ENCODE results near the gene AMBRA1.

AMBRA1 gene

GRCh38 chr11:46564459-46564858, 29.4 kb downstream of the AMBRA1 start:
- DNase-seq = no peak

GRCh38 chr11:46562527-46562926, 31.3 kb downstream of the AMBRA1 start:
- DNase-seq = no peak

- DNase-seq = no peak
These were observed 33.4 kb downstream of the AMBRA1 start for GRCh38 chr11:46560300-46560991.

GRCh38 chr11:46559815-46560214, 34.0 kb downstream of the AMBRA1 start:
- no peak for DNase-seq

DNA sequence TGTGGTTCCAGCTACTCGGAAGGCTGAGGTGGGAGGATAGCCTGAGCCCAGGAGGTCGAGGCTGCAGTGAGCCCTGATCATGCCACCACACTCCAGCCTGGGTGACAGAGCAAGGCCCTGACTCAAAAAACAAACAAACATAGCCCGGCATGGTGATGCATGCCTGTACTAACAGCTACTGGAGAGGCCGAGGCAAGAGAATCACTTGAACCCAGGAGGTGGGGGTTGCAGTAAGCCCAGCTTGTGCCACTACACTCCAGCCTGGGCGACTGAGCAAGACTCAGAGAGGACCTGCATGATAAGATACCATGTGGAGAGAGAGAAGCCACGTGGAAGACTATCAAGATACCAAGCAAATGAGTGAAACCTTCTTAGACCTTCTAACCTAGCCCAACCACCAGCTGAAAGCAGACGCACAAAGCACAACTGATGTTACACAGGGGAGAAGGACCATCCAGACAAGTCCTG, 36.1 kb downstream of the AMBRA1 start:
- no peak for DNase-seq

- no peak for DNase-seq
These were observed 38.4 kb downstream of the AMBRA1 start for GRCh38 chr11:46555267-46556054.

GRCh38 chr11:46554213-46555147, 39.3 kb downstream of the AMBRA1 start:
- no peak for DNase-seq

DNA sequence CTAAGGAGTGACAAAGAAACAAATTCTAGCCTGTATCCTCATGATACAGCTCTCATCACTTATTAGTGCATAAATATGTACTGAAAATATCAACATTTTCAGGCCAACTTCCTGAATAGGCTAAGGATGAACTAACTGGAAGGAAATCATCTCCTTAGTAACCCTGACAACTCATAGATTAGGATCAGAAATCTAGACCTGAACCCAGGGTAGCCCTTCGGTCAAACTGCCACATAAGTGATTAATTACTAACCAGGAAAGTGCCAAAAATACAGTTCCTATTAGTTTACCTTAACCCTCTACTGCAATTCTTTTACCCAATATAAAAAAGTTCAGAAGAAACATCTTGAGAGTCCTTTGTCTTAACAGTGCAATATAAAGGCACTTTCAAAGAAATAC, 40.0 kb downstream of the AMBRA1 start:
- no peak for DNase-seq

- DNase-seq = no peak
These were observed 42.6 kb downstream of the AMBRA1 start for GRCh38 chr11:46551261-46551660.

DNA sequence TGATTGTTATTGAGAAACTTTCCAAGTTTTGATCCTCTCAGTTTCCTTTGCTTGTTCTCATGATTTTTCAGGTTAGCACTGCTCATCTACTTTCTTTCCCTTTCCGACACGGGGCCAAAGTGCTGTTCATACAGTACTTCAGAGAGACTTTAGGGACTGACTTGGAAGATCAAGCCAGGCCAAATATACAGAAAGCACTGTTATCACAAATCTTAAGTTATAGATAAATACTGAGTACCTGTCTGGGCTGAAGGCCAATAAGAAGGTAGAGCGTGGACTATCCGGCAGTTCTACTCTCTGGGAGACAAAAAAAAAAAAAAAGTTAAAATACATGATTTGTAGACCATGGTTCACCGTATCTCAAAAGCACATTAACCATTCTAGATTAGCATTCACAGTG, 46.2 kb downstream of the AMBRA1 start:
- no peak for DNase-seq

DNA sequence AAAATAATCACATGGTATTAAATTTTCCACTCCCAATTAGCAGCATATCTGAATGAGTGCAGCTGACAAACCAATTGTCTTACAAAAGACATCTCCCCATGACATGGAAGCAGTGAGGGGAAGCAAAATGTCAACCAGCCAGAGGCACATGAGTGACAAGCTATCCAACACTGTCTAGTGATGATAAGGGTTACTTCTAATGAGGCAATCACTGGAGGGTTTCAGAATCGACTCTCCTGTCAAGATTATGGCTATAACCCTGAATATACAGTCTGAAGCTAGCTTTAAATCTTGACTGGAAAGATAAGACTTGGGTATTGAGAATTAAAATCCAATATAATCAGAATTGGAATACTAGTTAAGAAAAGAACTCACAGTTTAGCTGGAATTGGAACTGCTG, 50.3 kb downstream of the AMBRA1 start:
- DNase-seq = no peak

DNA sequence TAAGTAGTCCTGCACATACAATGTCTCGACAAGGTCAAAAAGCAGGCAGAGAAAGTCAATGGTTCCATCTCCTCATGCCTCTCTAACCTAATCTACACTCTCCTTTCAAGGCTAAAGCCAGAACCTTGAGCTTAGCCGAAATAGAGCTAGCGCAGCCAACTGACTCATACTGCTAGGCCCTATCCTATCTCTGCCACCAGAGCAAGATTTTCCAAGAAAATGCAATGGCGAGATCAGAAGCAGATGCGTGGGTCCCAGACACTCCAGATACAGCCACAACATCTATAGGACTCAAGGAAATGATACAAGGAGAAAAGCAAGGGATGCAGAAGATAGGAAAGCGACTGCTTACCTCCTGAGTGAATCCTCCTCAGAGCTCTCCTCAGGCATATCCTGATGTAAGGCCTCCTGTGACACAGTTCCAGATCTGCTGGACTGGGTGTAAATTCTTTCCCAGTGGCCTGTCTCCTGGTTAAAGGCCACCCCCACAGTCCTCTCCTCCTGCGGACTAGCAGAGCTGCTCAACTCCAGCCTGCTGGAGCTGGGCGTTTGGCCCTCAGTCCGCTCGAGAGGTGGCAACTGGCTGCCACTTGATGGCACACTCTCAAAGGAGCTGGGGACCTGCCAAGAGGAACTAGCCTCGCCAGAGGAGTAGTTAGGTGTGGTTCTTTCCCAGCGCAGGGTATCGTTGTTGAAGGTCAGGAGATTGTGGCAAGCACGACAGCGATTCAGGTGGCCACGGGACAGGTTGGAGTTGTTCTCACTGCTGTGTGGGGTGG, 52.0 kb downstream of the AMBRA1 start:
- DNase-seq = no peak

- DNase-seq = no peak
These were observed 53.0 kb downstream of the AMBRA1 start for GRCh38 chr11:46540807-46541206.

GRCh38 chr11:46537537-46538295, 56.1 kb downstream of the AMBRA1 start:
- peak; percentile 57 for DNase-seq

DNA sequence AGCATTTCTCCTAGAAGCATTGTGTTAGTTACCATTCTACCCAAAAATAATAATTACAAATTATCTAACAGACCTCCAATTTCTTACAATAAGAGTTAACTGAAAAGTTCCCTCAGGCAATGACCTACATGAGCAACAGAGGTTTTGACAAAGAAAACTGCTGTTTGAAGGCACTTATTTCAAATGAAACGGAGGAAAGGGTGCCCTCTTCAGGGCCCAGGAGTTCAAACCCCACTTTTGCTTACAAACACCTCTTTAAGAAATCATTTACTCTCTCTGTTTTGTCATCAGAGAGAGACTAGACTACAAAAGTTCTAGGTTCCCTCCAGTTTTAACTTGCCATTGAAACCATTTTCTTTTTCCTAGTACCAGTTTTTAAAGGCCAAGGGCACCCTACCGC, 56.7 kb downstream of the AMBRA1 start:
- no peak for DNase-seq

DNA sequence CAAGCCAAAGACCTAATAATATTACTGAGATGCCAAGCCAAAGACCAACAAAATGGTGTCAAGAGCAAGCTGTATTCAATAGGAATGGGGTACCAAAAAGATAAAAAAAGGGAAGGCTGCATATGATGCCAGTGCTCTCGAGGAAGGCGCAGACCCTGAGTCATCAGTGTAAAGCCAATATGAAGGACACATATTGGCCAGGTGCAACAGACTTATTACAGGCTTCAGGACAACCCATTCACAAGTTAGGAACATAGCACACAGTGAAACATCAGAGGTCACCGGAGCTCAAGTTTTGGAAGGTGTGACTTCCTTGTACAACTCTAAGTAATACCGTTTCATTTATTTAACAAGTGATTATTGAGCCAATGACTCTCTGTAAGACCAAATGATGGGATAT, 58.1 kb downstream of the AMBRA1 start:
- no peak for DNase-seq

DNA sequence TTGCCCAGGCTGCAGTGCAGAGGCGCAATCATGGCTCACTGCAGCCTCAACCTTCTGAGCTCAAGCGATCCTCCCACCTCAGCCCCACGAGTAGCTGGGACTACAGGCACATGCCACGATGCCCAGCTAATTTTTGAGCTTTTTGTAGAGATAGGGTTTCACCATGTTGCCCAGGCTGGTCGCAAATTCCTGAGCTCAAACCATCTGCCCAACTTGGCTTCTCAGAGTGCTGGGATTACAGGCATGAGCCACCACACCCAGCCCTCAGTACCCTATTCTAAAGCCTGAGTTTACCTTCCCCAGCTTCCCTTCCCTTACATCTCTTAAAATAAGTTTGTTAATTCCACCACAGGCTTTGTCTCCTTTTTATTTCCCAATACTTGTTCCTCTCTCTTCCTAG, 59.1 kb downstream of the AMBRA1 start:
- DNase-seq = no peak

GRCh38 chr11:46533396-46534100, 60.3 kb downstream of the AMBRA1 start:
- no peak for DNase-seq

DNA sequence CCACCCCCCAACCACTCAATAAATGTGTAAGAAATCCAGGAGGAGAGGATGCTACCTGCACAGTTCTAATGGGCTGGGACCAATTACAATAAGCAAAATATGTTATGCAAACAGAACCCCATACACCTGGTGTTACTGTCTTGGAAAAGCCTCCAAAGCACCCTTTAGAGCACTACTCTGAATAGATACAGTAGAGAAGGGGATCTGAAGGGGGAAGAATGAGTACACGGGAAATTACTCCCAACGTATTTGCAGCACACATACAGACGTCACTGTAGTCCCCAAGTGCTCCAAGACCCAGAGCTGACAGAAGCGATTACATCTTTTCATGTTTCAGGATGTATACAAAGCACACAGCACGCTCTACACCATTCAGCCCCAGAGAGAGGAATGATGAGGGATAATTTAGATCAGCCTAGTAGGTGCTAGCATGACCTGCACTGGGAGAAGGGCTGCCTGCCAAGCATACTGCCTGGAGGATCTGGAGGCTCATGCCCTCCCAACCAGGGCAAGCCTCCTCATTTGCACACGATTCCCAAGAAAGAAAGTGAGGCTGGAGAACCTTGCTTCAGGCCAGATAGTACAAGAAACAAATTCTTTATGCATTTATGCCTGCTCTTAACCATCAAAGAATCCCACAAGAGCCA, 63.8 kb downstream of the AMBRA1 start:
- DNase-seq = no peak

DNA sequence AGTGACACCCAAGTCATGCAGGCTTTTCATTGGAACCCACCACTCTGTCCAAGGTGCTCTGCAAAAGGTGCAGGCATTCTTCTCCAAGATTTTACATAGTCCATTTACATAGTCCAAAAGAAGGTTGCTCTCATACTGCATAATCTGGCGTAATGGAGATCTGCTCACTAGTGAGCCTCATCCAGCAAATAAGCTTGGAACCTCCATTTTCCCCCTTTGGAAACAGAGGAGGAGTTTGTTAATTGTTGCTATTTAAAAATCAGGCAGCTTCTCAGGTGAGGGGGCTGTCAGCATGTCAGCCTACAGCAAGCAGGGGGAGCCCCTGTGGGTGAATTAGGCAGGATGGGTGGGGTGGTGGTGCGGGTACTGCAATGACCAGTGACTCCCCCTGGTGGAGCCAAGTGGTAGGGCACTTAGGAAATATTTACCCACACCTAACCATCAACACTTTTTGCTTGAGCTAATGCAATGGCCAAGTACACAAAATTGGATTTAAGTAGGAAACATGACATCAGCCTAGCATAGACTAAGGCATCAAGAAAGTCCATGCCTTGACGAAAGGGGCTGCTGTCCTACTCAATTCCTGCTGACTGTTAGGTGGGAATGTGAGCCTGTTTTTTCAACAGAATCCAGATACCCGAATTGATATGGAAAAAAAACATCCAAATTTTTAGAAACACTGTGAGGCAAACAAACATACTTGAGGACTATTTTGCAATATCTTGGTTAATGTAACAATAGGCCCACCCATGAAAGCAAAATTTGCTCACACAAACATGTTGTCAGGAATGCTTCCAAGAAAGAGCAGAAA, 64.5 kb downstream of the AMBRA1 start:
- DNase-seq = peak; percentile 76
